A673 (cell line): Measurements from ENCODE around the gene STXBP5L.

Experiments used
- CTCF ChIP-seq: fragments of 300-800, 200-600 bp; sonication (generic); conservative IDR thresholded peaks from 2 replicates; pipeline ENCODE4 v1.5.1; 2017; ENCODE audit warnings: low read depth, mild to moderate bottlenecking, antibody characterized with exemption, low read length, moderate library complexity, mixed read lengths
- EZH2 ChIP-seq: fragments of 200-600 bp; sonication (generic); IDR thresholded peaks from 2 replicates; pipeline ENCODE4 v1.6.1; 2017; ENCODE audit warnings: borderline replicate concordance, low read depth, mild to moderate bottlenecking, mixed read lengths, antibody characterized with exemption, low read length; ENCODE audit not compliant: poor library complexity, severe bottlenecking

GRCh38 chr3:120907659-120908029, 361 bp upstream of the STXBP5L start:
- no peak for TF ChIP-seq CTCF
- TF ChIP-seq EZH2: no peak
